Kidney (tissue), 14 donors: ENCODE results near the gene SERINC3. TPM values are rescaled to one million over a fixed set of nuclear protein-coding genes. Genes with fewer than 3 reads are reported as not detected.

Experiments
- DNase-seq, 5 donors: peaks; one replicate each; pipeline ENCODE4 v3.0.0-alpha.2; 2013 to 2020
- FAIRE-seq: peaks from 2 replicates; lab custom pipeline; 2012; peaks lifted over from hg19 to GRCh38; lab: Jason Lieb, UNC
- H3K27ac ChIP-seq, 2 donors: one replicate each; pipeline ENCODE4 v1.7.0; 2013; ENCODE audit warnings: low read depth in 2 of 2, low read length in 2 of 2, inconsistent platforms in 1 of 2
- H3K27me3 ChIP-seq: one replicate; pipeline ENCODE4 v1.7.1; 2013; ENCODE audit warnings: low read length, inconsistent platforms; ENCODE audit not compliant: control insufficient read depth, insufficient read depth
- H3K36me3 ChIP-seq, 3 donors: one replicate each; pipeline versions ENCODE4 v1.7.0 to v1.7.1; 2013; ENCODE audit warnings: low read length in 3 of 3, control low read depth in 1 of 3, inconsistent platforms in 1 of 3; ENCODE audit not compliant: insufficient read depth in 3 of 3, control insufficient read depth in 2 of 3
- H3K4me1 ChIP-seq, 3 donors: one replicate each; pipeline versions ENCODE4 v1.7.0 to v1.7.1; 2013; ENCODE audit warnings: low read length in 3 of 3, inconsistent platforms in 1 of 3, low read depth in 1 of 3; ENCODE audit not compliant: control insufficient read depth in 2 of 3, insufficient read depth in 2 of 3
- H3K4me3 ChIP-seq, 3 donors: one replicate each; pipeline versions ENCODE4 v1.7.0 to v1.8.1; 2013; ENCODE audit warnings: low read length in 3 of 3, control low read depth in 1 of 3, inconsistent platforms in 1 of 3
- H3K9ac ChIP-seq, 3 donors: one replicate each; pipeline versions ENCODE4 v1.7.0 to v1.7.1; 2013; ENCODE audit warnings: low read length in 3 of 3, control low read depth in 1 of 3, inconsistent platforms in 1 of 3
- H3K9me3 ChIP-seq, 3 donors: one replicate each; pipeline versions ENCODE4 v1.7.0 to v1.7.1; 2013; ENCODE audit warnings: low read length in 3 of 3, control low read depth in 1 of 3, inconsistent platforms in 1 of 3; ENCODE audit not compliant: control insufficient read depth in 2 of 3, insufficient read depth in 1 of 3
- intact Hi-C: fragments of 100-400 bp; cut with DNase I; formaldehyde crosslinking; loops from one replicate; pipeline ENCODE4 v1.11.1; 2022
- polyA plus RNA-seq: library from polyadenylated mRNA; stranded (reverse); fragments of 350-450 nt; fragmentation: Illumina TruSeq; extraction: RNeasy Lipid Tissue Mini Kit (QIAGEN cat#74804); gene quantifications from one replicate; pipeline ENCODE4 v1.2.3, GENCODE V29; 2014; ENCODE audit warnings: low read depth, low replicate concordance; ENCODE audit not compliant: insufficient read depth
- total RNA-seq: library from RNA; stranded (reverse); fragmentation: NEBNext Ultra II Directional; extraction: Animal tissue kit (Norgen Biotek cat#: 25700); gene quantifications from one replicate; pipeline ENCODE4 v1.2.1, GENCODE V29; 2021
- TF ChIP-seq, protein P1 (sequence below): IDR thresholded peaks from 3 replicates; pipeline ENCODE4 v1.5.1; 2012; ENCODE audit warnings: mild to moderate bottlenecking, moderate library complexity, borderline replicate concordance; ENCODE audit not compliant: insufficient read depth; ENCODE audit errors: extremely low read depth
- donor health status: control.
- donor health status: control.
- donor health status: control.
- donor health status: control.
- donor health status: control.
- donor health status: DM: yes; HTN: yes; CAD: no.
- donor health status: Normal renal cell carcinoma (clear cell type).

The SERINC3 gene
- total and polyA plus RNA-seq, 2 donors from 2014 or later: 41.6 to 90.4 TPM

- FAIRE-seq (no peak), DNase-seq (no peak)
- Histone ChIP-seq H3K27me3 (no peaks in the 10 kb centered on the region), H3K4me3 (no peak overlapping the region), H3K27ac (no peak overlapping the region), H3K9ac (no peak overlapping the region), H3K4me1 (peaks cover 0 to 15% (median 4%) of the 10 kb centered on the region in 3 donors), H3K36me3 (peaks cover 0 to 9% (median 4%) of the 10 kb centered on the region in 3 donors), H3K9me3 (no peaks in the 10 kb centered on the region)
- TF ChIP-seq, protein P1, sequence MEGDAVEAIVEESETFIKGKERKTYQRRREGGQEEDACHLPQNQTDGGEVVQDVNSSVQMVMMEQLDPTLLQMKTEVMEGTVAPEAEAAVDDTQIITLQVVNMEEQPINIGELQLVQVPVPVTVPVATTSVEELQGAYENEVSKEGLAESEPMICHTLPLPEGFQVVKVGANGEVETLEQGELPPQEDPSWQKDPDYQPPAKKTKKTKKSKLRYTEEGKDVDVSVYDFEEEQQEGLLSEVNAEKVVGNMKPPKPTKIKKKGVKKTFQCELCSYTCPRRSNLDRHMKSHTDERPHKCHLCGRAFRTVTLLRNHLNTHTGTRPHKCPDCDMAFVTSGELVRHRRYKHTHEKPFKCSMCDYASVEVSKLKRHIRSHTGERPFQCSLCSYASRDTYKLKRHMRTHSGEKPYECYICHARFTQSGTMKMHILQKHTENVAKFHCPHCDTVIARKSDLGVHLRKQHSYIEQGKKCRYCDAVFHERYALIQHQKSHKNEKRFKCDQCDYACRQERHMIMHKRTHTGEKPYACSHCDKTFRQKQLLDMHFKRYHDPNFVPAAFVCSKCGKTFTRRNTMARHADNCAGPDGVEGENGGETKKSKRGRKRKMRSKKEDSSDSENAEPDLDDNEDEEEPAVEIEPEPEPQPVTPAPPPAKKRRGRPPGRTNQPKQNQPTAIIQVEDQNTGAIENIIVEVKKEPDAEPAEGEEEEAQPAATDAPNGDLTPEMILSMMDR: no peak
- intact Hi-C loops: no loop called here
These were observed 42.2 kb downstream of the SERINC3 start for GRCh38 chr20:44479643-44480042.

- Histone ChIP-seq H3K27me3 (no peaks in the 10 kb centered on the region), H3K9me3 (no peaks in the 10 kb centered on the region), H3K4me3 (no peak overlapping the region), H3K9ac (no peak overlapping the region), H3K4me1 (peaks cover 0 to 15% (median 4%) of the 10 kb centered on the region in 3 donors), H3K27ac (no peak overlapping the region), H3K36me3 (peaks cover 0 to 4% (median 0%) of the 10 kb centered on the region in 3 donors)
- no peak for FAIRE-seq
- no peak for DNase-seq
- intact Hi-C loops: no loop called here
- TF ChIP-seq, protein P1: no peak
These were observed 43.7 kb downstream of the SERINC3 start for GRCh38 chr20:44478206-44478605.

DNA sequence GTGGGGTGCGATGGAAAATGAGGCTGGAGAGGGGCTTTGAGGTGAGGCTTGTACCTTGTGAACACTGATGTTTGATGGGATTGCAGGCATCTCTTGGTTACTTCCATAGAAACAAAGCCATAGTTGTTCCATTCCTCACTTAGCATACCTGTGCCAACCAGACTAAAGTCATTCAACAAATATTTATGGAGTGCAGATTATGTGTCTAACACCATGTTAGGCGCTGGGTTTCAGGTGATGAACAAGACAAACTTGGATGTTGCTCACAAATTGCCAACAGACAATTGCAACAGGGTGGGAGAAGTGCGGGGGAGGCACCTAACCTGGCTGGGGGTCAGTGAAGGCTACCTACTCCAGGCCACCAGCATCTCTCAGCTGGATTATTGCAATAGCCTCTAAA lies 44.7 kb downstream of the SERINC3 start:
- TF ChIP-seq, protein P1: no peak
- H3K9ac ChIP-seq: no peak overlapping the region
- FAIRE-seq (no peak), DNase-seq (no peak)
- H3K36me3 ChIP-seq: peaks cover 0 to 4% (median 0%) of the 10 kb centered on the region in 3 donors
- no peaks in the 10 kb centered on the region for H3K9me3 ChIP-seq
- H3K27me3 ChIP-seq: no peaks in the 10 kb centered on the region
- H3K4me3 ChIP-seq: no peak overlapping the region
- no peak overlapping the region for H3K27ac ChIP-seq
- peaks cover 0 to 15% (median 4%) of the 10 kb centered on the region in 3 donors for H3K4me1 ChIP-seq
- intact Hi-C loops: no loop called here
